Thyroid gland (tissue), 4 donors: ENCODE measurements around the gene UCHL5. TPM values are rescaled to one million over a fixed set of nuclear protein-coding genes. Genes with fewer than 3 reads are reported as not detected.

Experiments used
- DNase-seq, 2 donors: peaks; one replicate each; pipeline ENCODE4 v3.0.0-alpha.2; 2019
- H3K27ac ChIP-seq, 3 donors: fragments of 200-600 bp; sonication (generic); 1 replicate in 2 of 3; 2 replicates in 1 of 3; pipeline ENCODE4 v1.5.1; 2016 to 2019; ENCODE audit warnings: mild to moderate bottlenecking in 1 of 3, moderate library complexity in 1 of 3
- H3K27me3 ChIP-seq: fragments of 200-600 bp; sonication (generic); one replicate; pipeline ENCODE4 v1.5.1; 2019
- H3K36me3 ChIP-seq, 2 donors: fragments of 200-600 bp; sonication (generic); one replicate each; pipeline ENCODE4 v1.5.1; 2016 to 2019
- H3K4me1 ChIP-seq, 2 donors: fragments of 200-600 bp; sonication (generic); one replicate each; pipeline ENCODE4 v1.5.1; 2017 to 2019
- H3K4me3 ChIP-seq, 3 donors: fragments of 200-600 bp; sonication (generic); replicated peaks in 1 of 3; 1 replicate in 2 of 3; 2 replicates in 1 of 3; pipeline ENCODE4 v1.5.1; 2016; ENCODE audit warnings: mild to moderate bottlenecking in 1 of 3
- H3K9me3 ChIP-seq: fragments of 200-600 bp; sonication (generic); one replicate; pipeline ENCODE4 v1.5.1; 2017
- POLR2A ChIP-seq, 2 donors: fragments of 450-650 bp; IDR thresholded peaks; one replicate each; pipeline ENCODE4 v1.6.1; 2017; ENCODE audit warnings: antibody characterized with exemption in 2 of 2, mild to moderate bottlenecking in 2 of 2, moderate library complexity in 1 of 2
- WGBS, 2 donors: methylation state at CpG; one replicate each; pipeline ENCODE4 v1.1.5; 2017; 5-methylcytosine and 5-hydroxymethylcytosine counted together
- intact Hi-C: fragments of 100-400 bp; cut with DNase I; formaldehyde crosslinking; loops from one replicate; pipeline ENCODE4 v1.15.1; 2023
- total RNA-seq, 4 donors: library from RNA; depleted of rRNA; stranded (reverse); fragments of >200 nt; gene quantifications; one replicate each; pipeline ENCODE4 v1.2.3, GENCODE V29; 2016
- TF ChIP-seq, protein P1 (sequence below), 6 experiments: fragments of 200-600 bp in 3 of 6; fragments of 450-650 bp in 3 of 6; sonication (generic) in 3 of 6; IDR thresholded peaks; one replicate each; pipeline ENCODE4 v1.5.1; 2016 to 2019; ENCODE audit warnings: antibody characterized with exemption in 6 of 6, mild to moderate bottlenecking in 2 of 6, inconsistent platforms in 1 of 6, moderate library complexity in 1 of 6

The UCHL5 gene
- total RNA-seq, 4 donors from 2014 or later: 24.5 to 31.1 (median 26.2) TPM

- H3K36me3 ChIP-seq: no peaks in the 10 kb centered on the region
- H3K4me3 ChIP-seq: no peak overlapping the region
- no peaks in the 10 kb centered on the region for H3K9me3 ChIP-seq
- intact Hi-C loops: loop anchor here (5.0 kb wide), 1 partner anchor 34 kb away; no protein-coding TSS in a partner anchor
- H3K27ac ChIP-seq: no peak overlapping the region
- no peak for DNase-seq
- no peaks in the 10 kb centered on the region for H3K27me3 ChIP-seq
- TF ChIP-seq, protein P1, sequence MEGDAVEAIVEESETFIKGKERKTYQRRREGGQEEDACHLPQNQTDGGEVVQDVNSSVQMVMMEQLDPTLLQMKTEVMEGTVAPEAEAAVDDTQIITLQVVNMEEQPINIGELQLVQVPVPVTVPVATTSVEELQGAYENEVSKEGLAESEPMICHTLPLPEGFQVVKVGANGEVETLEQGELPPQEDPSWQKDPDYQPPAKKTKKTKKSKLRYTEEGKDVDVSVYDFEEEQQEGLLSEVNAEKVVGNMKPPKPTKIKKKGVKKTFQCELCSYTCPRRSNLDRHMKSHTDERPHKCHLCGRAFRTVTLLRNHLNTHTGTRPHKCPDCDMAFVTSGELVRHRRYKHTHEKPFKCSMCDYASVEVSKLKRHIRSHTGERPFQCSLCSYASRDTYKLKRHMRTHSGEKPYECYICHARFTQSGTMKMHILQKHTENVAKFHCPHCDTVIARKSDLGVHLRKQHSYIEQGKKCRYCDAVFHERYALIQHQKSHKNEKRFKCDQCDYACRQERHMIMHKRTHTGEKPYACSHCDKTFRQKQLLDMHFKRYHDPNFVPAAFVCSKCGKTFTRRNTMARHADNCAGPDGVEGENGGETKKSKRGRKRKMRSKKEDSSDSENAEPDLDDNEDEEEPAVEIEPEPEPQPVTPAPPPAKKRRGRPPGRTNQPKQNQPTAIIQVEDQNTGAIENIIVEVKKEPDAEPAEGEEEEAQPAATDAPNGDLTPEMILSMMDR (IDR thresholded peaks at IDR 0.05): no peak
- no peak for TF ChIP-seq POLR2A (IDR thresholded peaks at IDR 0.05)
- peaks cover 3 to 9% of the 10 kb centered on the region in 2 donors for H3K4me1 ChIP-seq
These were observed 8.9 kb upstream of the UCHL5 start for GRCh38 chr1:193068013-193068412.

DNA sequence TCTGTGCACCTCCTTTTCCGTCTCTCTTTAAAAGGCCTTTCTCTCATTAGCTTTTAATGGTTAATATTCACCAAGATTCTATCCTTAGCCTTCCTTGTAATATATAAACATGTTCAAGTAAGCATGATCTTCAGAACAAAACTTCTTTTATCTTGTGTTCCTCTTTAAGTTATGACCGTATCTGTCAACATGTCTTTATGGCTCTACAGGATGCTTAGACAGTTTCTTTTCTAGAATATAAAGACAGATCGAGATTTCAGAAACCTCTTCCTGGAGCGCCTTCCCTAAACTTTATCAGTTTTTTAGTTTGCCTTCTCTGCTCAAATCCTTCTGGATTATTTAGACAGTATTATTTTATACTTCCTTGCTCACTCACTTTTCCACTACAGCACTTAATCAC, 7.4 kb upstream of the UCHL5 start:
- intact Hi-C loops: loop anchor here (5.0 kb wide), 1 partner anchor 36 kb away; no protein-coding TSS in a partner anchor
- H3K9me3 ChIP-seq: no peaks in the 10 kb centered on the region
- no peak overlapping the region for H3K27ac ChIP-seq
- TF ChIP-seq, protein P1 (IDR thresholded peaks at IDR 0.05): no peak
- TF ChIP-seq POLR2A (IDR thresholded peaks at IDR 0.05): no peak
- H3K4me1 ChIP-seq: peaks cover 4 to 9% of the 10 kb centered on the region in 2 donors
- 91 to 96% methylated on average over 4 of the region's 4 CpGs for WGBS, 2 donors
- no peaks in the 10 kb centered on the region for H3K36me3 ChIP-seq
- no peak overlapping the region for H3K4me3 ChIP-seq
- DNase-seq: no peak
- no peaks in the 10 kb centered on the region for H3K27me3 ChIP-seq

DNA sequence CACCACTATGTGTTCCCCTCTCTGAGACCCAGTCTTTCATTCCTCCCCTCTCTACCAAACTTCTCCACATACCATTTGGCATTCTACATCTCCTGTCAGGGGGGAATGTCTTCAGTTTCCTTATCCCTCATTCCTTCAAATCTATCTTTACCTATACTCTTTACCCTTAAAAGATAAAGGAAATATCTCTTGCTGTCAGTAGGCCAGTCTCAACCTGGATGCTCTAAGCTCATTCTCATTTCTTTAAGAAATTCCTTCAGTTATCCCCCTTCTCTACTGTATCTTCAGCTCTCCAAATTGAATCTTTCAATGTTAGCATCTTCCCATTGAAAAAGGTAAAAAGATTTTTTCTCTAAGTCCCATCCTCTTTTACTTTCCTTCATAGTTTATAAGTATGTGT, 6.8 kb upstream of the UCHL5 start:
- intact Hi-C loops: loop anchor here (5.0 kb wide), 1 partner anchor 36 kb away; no protein-coding TSS in a partner anchor
- no peaks in the 10 kb centered on the region for H3K36me3 ChIP-seq
- peaks cover 10 to 12% of the 10 kb centered on the region in 2 donors for H3K4me1 ChIP-seq
- no peaks in the 10 kb centered on the region for H3K27me3 ChIP-seq
- no peaks in the 10 kb centered on the region for H3K9me3 ChIP-seq
- H3K4me3 ChIP-seq: no peak overlapping the region
- DNase-seq: no peak
- H3K27ac ChIP-seq: no peak overlapping the region
- TF ChIP-seq, protein P1 (IDR thresholded peaks at IDR 0.05): no peak
- no peak for TF ChIP-seq POLR2A (IDR thresholded peaks at IDR 0.05)

- intact Hi-C loops: no loop called here
- WGBS, 2 donors: 95% methylated on average over 4 of the region's 4 CpGs
- no peak overlapping the region for H3K4me3 ChIP-seq
- H3K36me3 ChIP-seq: no peaks in the 10 kb centered on the region
- DNase-seq: no peak
- peaks cover 16 to 21% of the 10 kb centered on the region in 2 donors for H3K4me1 ChIP-seq
- no peaks in the 10 kb centered on the region for H3K27me3 ChIP-seq
- H3K9me3 ChIP-seq: no peaks in the 10 kb centered on the region
- no peak overlapping the region for H3K27ac ChIP-seq
- TF ChIP-seq, protein P1 (IDR thresholded peaks at IDR 0.05): no peak
- no peak for TF ChIP-seq POLR2A (IDR thresholded peaks at IDR 0.05)
These were observed 3.7 kb upstream of the UCHL5 start for GRCh38 chr1:193062698-193063463.

DNA sequence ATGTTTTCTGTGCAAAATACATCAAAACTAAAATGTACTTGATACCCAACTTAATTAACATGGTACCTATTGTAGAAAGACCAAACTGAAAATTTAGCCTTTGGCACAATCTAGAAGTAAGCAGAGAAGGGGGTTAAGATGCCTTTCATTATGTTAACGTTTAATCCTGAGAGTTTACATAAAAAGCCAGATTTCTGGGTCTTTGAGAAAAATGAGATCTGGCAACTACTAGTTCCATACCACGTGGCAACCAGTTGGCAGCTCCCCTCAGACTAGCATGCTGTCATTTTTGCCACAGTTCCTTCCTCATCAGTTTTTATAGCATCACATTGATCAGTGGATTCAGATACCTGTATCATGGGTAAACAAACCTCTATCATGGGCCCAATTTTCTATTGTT, 1.8 kb upstream of the UCHL5 start:
- H3K9me3 ChIP-seq: no peaks in the 10 kb centered on the region
- peak overlapping the region in 2 of 3 donors; percentile 43 to 78 for H3K4me3 ChIP-seq
- no peak overlapping the region for H3K27ac ChIP-seq
- TF ChIP-seq, protein P1 (IDR thresholded peaks at IDR 0.05): no peak
- no peak for TF ChIP-seq POLR2A (IDR thresholded peaks at IDR 0.05)
- no peaks in the 10 kb centered on the region for H3K36me3 ChIP-seq
- peaks cover 19 to 24% of the 10 kb centered on the region in 2 donors for H3K4me1 ChIP-seq
- intact Hi-C loops: no loop called here
- WGBS, 2 donors: 16 to 22% methylated on average over 2 of the region's 2 CpGs
- H3K27me3 ChIP-seq: no peaks in the 10 kb centered on the region
- no peak for DNase-seq
